ENCODE results near the gene CEP164.
"Not testable (repeated sequence)": the region's sequence is repeated elsewhere in the genome, so short reads cannot be mapped to it uniquely, and the experiment has no call there.

Gene CEP164

DNA sequence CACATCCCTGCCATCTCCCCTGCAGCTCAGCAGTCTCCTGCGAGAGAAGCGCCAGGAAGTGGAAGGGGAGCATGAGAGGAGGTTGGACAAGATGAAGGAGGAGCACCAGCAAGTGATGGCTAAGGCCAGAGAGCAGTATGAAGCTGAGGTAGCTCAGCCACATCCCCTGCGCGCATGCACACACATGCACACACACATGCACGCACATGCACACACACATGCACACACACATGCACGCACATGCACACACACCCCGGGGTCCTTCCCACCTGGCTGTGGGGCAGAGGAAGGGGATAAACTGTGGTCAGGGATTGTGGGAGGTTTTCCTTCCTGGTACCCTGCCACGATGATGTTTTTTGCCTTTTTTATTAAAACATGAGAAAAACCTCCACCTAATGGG lies 65.3 kb downstream of the CEP164 start:
- Histone ChIP-seq H3K4me1 (ENCODE audit: control insufficient read depth, insufficient read depth, low read length, unreplicated experiment) (peaks cover 14% of the 10 kb centered on the region), H3K79me2 (ENCODE audit: control insufficient read depth, insufficient read depth, low read length, unreplicated experiment) (no peaks in the 10 kb centered on the region), H3K4me3 (ENCODE audit: low read depth, low read length) (no peak overlapping the region), H3K36me3 (ENCODE audit: insufficient read depth, low read length) (peaks cover 39% of the 10 kb centered on the region), H3K27me3 (ENCODE audit: insufficient read depth, low read length) (no peaks in the 10 kb centered on the region), H3K27ac (ENCODE audit: low read depth, low read length) (no peak overlapping the region), H2AFZ (ENCODE audit: low read length, unreplicated experiment) (no peak overlapping the region)

DNA sequence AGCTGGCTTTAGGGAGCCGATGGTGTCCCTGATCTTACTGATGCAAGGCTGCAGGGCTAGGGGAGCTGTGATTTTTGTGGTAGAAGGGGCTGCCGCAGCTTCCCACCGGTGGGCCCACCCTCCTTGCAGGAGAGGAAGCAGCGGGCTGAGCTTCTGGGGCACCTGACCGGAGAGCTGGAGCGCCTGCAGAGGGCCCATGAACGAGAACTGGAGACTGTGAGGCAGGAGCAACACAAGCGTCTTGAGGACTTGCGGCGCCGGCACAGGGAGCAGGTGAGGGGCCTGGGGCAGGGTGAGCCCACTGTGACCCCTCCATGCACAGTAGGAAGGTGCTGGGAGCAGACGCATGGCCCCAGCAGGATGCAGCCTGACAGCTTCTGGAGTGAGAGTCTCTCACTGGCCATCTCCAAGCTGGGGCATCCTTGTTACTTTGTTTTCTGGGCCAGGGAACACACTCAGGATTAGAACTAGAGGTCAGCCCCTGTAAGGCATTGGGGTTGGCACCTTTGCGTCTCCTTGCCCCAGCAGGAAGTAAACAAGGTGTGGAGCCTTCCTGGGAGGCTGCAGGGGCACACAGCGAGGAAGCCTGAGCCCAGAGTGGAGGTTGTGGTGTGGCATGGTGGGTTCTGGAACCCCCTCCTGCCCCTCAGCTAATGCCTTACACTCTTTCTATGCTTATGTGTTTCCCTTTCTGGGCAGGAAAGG lies 66.7 kb downstream of the CEP164 start:
- H3K4me1 ChIP-seq (ENCODE audit: control insufficient read depth, insufficient read depth, low read length, unreplicated experiment) = peaks cover 5% of the 10 kb centered on the region
- H3K4me3 ChIP-seq (ENCODE audit: low read depth, low read length) = no peak overlapping the region
- peaks cover 46% of the 10 kb centered on the region for H3K36me3 ChIP-seq (ENCODE audit: insufficient read depth, low read length)
- H2AFZ ChIP-seq (ENCODE audit: low read length, unreplicated experiment) = no peak overlapping the region
- H3K79me2 ChIP-seq (ENCODE audit: control insufficient read depth, insufficient read depth, low read length, unreplicated experiment) = no peaks in the 10 kb centered on the region
- no peaks in the 10 kb centered on the region for H3K27me3 ChIP-seq (ENCODE audit: insufficient read depth, low read length)
- no peak overlapping the region for H3K27ac ChIP-seq (ENCODE audit: low read depth, low read length)

DNA sequence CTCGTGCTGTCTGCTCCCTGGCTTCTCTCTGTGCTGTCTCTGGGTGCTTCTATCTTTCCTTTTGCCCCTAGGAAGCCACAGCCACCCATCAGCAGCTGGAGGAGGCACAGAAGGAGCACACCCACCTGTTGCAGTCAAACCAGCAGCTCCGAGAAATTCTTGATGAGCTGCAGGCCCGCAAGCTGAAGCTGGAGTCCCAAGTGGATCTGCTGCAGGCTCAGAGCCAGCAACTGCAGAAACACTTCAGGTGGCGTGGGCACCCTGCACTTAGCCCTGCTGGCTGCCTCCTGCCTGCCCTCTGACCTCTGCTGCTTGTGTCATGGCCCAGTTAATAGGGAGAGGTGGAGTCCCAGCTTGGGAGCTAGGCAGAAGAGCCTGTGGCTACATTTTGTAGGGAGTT lies 67.8 kb downstream of the CEP164 start:
- no peak overlapping the region for H2AFZ ChIP-seq (ENCODE audit: low read length, unreplicated experiment)
- H3K36me3 ChIP-seq (ENCODE audit: insufficient read depth, low read length) = peaks cover 44% of the 10 kb centered on the region
- no peaks in the 10 kb centered on the region for H3K27me3 ChIP-seq (ENCODE audit: insufficient read depth, low read length)
- H3K79me2 ChIP-seq (ENCODE audit: control insufficient read depth, insufficient read depth, low read length, unreplicated experiment) = no peaks in the 10 kb centered on the region
- no peak overlapping the region for H3K27ac ChIP-seq (ENCODE audit: low read depth, low read length)
- no peaks in the 10 kb centered on the region for H3K4me1 ChIP-seq (ENCODE audit: control insufficient read depth, insufficient read depth, low read length, unreplicated experiment)
- H3K4me3 ChIP-seq (ENCODE audit: low read depth, low read length) = no peak overlapping the region

DNA sequence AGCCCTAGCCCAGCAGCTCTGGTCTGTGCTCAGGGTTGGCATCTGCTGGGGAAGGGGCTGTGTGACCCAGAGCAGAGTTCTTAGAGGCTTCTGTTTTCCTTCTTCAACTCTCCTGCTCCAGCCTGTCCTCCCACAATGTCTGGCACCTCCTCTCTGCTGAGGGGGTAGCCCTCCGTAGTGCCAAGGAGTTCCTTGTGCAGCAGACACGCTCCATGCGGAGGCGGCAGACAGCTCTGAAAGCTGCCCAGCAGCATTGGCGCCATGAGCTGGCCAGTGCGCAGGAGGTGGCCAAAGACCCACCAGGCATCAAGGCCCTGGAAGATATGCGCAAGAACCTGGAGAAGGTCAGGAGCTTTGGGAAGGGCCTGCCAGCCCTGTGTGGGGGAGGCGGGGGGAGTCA lies 69.3 kb downstream of the CEP164 start:
- H2AFZ ChIP-seq (ENCODE audit: low read length, unreplicated experiment) = no peak overlapping the region
- H3K4me1 ChIP-seq (ENCODE audit: control insufficient read depth, insufficient read depth, low read length, unreplicated experiment) = no peaks in the 10 kb centered on the region
- no peak overlapping the region for H3K27ac ChIP-seq (ENCODE audit: low read depth, low read length)
- H3K4me3 ChIP-seq (ENCODE audit: low read depth, low read length) = no peak overlapping the region
- no peaks in the 10 kb centered on the region for H3K27me3 ChIP-seq (ENCODE audit: insufficient read depth, low read length)
- H3K36me3 ChIP-seq (ENCODE audit: insufficient read depth, low read length) = peaks cover 44% of the 10 kb centered on the region
- H3K79me2 ChIP-seq (ENCODE audit: control insufficient read depth, insufficient read depth, low read length, unreplicated experiment) = no peaks in the 10 kb centered on the region

DNA sequence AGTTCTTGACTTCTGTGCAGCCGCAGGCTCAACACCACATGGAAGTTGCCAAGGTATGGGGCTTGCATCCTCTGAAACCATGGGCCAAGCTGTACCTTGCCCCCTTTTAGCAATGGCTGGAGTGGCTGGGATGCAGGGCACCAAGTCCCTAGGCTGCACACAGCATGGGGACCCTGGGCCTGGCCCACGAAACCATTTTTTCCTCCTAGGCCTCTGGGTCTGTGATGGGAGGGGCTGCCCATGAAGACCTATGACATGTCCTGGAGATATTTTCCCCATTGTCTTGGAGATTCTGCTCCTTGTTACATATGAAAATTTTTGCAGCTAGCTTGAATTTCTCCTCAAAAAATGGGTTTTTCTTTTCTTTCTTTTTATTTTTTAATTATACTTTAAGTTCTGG lies 71.0 kb downstream of the CEP164 start:
- H3K4me1 ChIP-seq (ENCODE audit: control insufficient read depth, insufficient read depth, low read length, unreplicated experiment); H3K27ac ChIP-seq (ENCODE audit: low read depth, low read length); H3K4me3 ChIP-seq (ENCODE audit: low read depth, low read length); H3K27me3 ChIP-seq (ENCODE audit: insufficient read depth, low read length); H3K79me2 ChIP-seq (ENCODE audit: control insufficient read depth, insufficient read depth, low read length, unreplicated experiment); H2AFZ ChIP-seq (ENCODE audit: low read length, unreplicated experiment): not testable (repeated sequence)
- H3K36me3 ChIP-seq (ENCODE audit: insufficient read depth, low read length) = peaks cover 42% of the 10 kb centered on the region

GRCh38 chr11:117399100-117399840 lies 71.6 kb downstream of the CEP164 start:
- not testable (repeated sequence) for H2AFZ ChIP-seq (ENCODE audit: low read length, unreplicated experiment); H3K4me1 ChIP-seq (ENCODE audit: control insufficient read depth, insufficient read depth, low read length, unreplicated experiment); H3K27me3 ChIP-seq (ENCODE audit: insufficient read depth, low read length); H3K79me2 ChIP-seq (ENCODE audit: control insufficient read depth, insufficient read depth, low read length, unreplicated experiment); H3K27ac ChIP-seq (ENCODE audit: low read depth, low read length); H3K4me3 ChIP-seq (ENCODE audit: low read depth, low read length)
- peaks cover 36% of the 10 kb centered on the region for H3K36me3 ChIP-seq (ENCODE audit: insufficient read depth, low read length)

DNA sequence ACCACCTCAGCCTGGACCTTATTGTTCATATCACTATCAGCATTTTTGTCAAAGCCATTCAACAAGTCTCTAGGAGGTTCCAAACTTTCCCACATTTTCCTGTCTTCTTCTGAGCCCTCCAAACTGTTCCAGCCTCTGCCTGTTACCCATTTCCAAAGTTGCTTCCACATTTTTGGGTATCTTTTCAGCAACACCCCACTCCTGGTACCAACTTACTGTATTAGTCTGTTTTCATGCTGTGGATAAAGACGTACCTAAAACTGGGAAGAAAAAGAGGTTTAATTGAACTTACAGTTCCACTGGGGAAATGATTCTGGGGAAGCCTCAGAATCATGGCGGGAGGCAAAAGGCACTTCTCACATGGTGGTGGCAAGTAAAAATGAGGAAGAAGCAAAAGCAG lies 78.2 kb downstream of the CEP164 start:
- H3K27ac ChIP-seq (ENCODE audit: low read depth, low read length); H3K4me1 ChIP-seq (ENCODE audit: control insufficient read depth, insufficient read depth, low read length, unreplicated experiment); H3K4me3 ChIP-seq (ENCODE audit: low read depth, low read length); H2AFZ ChIP-seq (ENCODE audit: low read length, unreplicated experiment); H3K27me3 ChIP-seq (ENCODE audit: insufficient read depth, low read length); H3K79me2 ChIP-seq (ENCODE audit: control insufficient read depth, insufficient read depth, low read length, unreplicated experiment): not testable (repeated sequence)
- H3K36me3 ChIP-seq (ENCODE audit: insufficient read depth, low read length) = peaks cover 21% of the 10 kb centered on the region

DNA sequence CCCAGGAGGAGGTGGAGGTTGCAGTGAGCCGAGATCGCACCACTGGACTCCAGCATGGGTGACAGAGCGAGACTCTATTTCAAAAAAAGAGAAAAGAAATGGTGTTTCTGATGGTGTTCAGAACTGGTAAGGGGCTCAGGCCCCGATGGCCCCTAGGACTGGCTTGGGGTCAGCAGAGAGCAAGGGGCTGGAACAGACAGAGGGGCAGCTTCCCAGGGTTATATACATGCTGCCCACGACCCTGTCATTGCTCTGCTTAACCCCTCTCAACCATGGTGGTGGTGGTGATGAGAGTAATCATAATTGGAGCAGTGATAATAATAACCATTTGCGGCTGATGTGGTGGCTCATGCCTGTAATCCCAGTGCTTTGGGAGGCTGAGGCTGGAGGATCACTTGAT lies 79.4 kb downstream of the CEP164 start:
- H3K27ac ChIP-seq (ENCODE audit: low read depth, low read length) = no peak overlapping the region
- peaks cover 21% of the 10 kb centered on the region for H3K36me3 ChIP-seq (ENCODE audit: insufficient read depth, low read length)
- H3K4me3 ChIP-seq (ENCODE audit: low read depth, low read length) = no peak overlapping the region
- H2AFZ ChIP-seq (ENCODE audit: low read length, unreplicated experiment) = no peak overlapping the region
- no peaks in the 10 kb centered on the region for H3K79me2 ChIP-seq (ENCODE audit: control insufficient read depth, insufficient read depth, low read length, unreplicated experiment)
- H3K4me1 ChIP-seq (ENCODE audit: control insufficient read depth, insufficient read depth, low read length, unreplicated experiment) = no peaks in the 10 kb centered on the region
- H3K27me3 ChIP-seq (ENCODE audit: insufficient read depth, low read length) = no peaks in the 10 kb centered on the region

GRCh38 chr11:117408356-117408755 lies 80.7 kb downstream of the CEP164 start:
- Histone ChIP-seq H3K27ac (ENCODE audit: low read depth, low read length) (no peak overlapping the region), H2AFZ (ENCODE audit: low read length, unreplicated experiment) (no peak overlapping the region), H3K4me3 (ENCODE audit: low read depth, low read length) (no peak overlapping the region), H3K36me3 (ENCODE audit: insufficient read depth, low read length) (peaks cover 21% of the 10 kb centered on the region), H3K27me3 (ENCODE audit: insufficient read depth, low read length) (no peaks in the 10 kb centered on the region), H3K79me2 (ENCODE audit: control insufficient read depth, insufficient read depth, low read length, unreplicated experiment) (no peaks in the 10 kb centered on the region), H3K4me1 (ENCODE audit: control insufficient read depth, insufficient read depth, low read length, unreplicated experiment) (no peaks in the 10 kb centered on the region)

GRCh38 chr11:117409511-117409910 lies 81.9 kb downstream of the CEP164 start:
- no peaks in the 10 kb centered on the region for H3K79me2 ChIP-seq (ENCODE audit: control insufficient read depth, insufficient read depth, low read length, unreplicated experiment)

DNA sequence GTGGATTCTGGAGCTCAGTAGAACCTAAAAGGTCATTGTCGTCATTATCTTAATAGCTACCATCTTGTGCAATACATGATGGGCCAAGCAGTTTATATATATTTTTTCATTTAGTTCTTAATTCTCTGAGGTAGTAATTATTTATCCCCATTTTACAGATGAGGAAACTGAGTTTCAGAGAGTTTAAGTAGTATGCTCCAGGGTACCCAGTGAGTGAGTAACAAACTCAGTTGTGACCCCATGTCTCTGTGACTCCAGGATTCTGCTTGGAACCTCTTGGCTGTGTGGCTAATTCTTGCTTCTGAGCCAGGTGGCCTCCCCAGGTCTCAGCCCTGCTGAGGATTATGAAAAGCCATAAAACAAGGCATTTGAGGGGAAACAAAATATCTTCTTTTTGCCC lies 82.6 kb downstream of the CEP164 start:
- Histone ChIP-seq H2AFZ (ENCODE audit: low read length, unreplicated experiment) (no peak overlapping the region), H3K79me2 (ENCODE audit: control insufficient read depth, insufficient read depth, low read length, unreplicated experiment) (no peaks in the 10 kb centered on the region), H3K27me3 (ENCODE audit: insufficient read depth, low read length) (no peaks in the 10 kb centered on the region), H3K27ac (ENCODE audit: low read depth, low read length) (no peak overlapping the region), H3K4me1 (ENCODE audit: control insufficient read depth, insufficient read depth, low read length, unreplicated experiment) (no peaks in the 10 kb centered on the region), H3K4me3 (ENCODE audit: low read depth, low read length) (no peak overlapping the region), H3K36me3 (ENCODE audit: insufficient read depth, low read length) (peaks cover 16% of the 10 kb centered on the region)

More at GRCh38 chr11:117409511-117409910, 81.9 kb downstream of the CEP164 start:
- H2AFZ ChIP-seq (ENCODE audit: low read length, unreplicated experiment) = no peak overlapping the region
- H3K4me3 ChIP-seq (ENCODE audit: low read depth, low read length) = no peak overlapping the region
- H3K27me3 ChIP-seq (ENCODE audit: insufficient read depth, low read length) = no peaks in the 10 kb centered on the region
- H3K27ac ChIP-seq (ENCODE audit: low read depth, low read length) = no peak overlapping the region
- peaks cover 21% of the 10 kb centered on the region for H3K36me3 ChIP-seq (ENCODE audit: insufficient read depth, low read length)
- H3K4me1 ChIP-seq (ENCODE audit: control insufficient read depth, insufficient read depth, low read length, unreplicated experiment) = no peaks in the 10 kb centered on the region

Data from ACC112 (cell line).